ENCODE measurements around the gene FZR1.

The FZR1 gene

DNA sequence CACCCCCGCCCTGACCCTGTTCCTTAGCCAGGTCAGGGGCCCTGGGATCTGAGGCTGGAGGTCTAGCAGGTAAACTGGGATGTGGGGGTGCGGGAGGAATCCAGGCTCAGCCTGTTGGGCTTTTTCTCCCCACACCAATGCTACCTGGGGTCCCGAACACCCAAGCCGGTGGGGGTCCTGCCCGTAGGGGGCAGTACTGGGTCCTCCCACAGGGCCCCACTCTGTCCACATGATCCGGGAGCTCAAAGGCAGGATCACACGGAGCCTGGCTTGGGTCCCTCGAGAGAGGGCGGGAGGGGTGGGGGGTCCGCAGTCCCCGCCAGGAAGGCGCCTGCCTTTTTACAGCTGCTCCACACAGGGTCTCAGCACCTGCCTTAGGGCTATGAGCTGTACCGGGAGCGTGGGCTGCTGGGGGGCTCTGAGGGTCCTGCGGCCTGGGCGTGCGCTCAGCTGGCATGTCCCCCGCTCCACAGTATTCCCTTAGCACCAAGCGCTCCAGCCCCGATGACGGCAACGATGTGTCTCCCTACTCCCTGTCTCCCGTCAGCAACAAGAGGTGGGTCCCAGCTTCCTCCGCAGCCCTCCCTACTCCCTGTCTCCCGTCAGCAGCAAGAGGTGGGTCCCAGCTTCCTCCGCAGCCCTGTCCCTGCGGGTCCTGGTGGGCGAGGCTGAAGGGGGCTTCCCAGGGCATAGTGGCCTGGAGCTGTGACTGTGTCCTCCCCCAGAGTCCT is 20.6 kb downstream of the FZR1 start:
- no peak overlapping the region for H4K12ac ChIP-seq (ENCODE audit: low read depth, low read length)
- H2BK120ac ChIP-seq (ENCODE audit: insufficient read depth, low read length, poor library complexity), result no peak overlapping the region
- no peaks in the 10 kb centered on the region for H3K27me3 ChIP-seq (ENCODE audit: insufficient read depth, low read length)
- no peak overlapping the region for H2AFZ ChIP-seq (ENCODE audit: insufficient read depth, low read length, poor library complexity)
- H3K79me2 ChIP-seq (ENCODE audit: control insufficient read depth, insufficient read depth, low read length, poor library complexity), result peaks cover 5% of the 10 kb centered on the region
- H4K8ac ChIP-seq (ENCODE audit: low read depth, low read length), result no peak overlapping the region
- peak overlapping the region; percentile 16 for H3K18ac ChIP-seq (ENCODE audit: low read length)
- no peak overlapping the region for H3K4me2 ChIP-seq (ENCODE audit: low read length)
- H3K27ac ChIP-seq (ENCODE audit: low read depth, low read length), result no peak overlapping the region
- H4K91ac ChIP-seq (ENCODE audit: low read depth, low read length), result no peak overlapping the region
- no peak overlapping the region for H3K4ac ChIP-seq (ENCODE audit: low read depth, low read length)
- H3K4me1 ChIP-seq (ENCODE audit: control insufficient read depth in 1 of 2, insufficient read depth in 2 of 2, low read length in 2 of 2), result peaks cover 0 to 3% of the 10 kb centered on the region in 2 experiments
- no peak overlapping the region for H2BK12ac ChIP-seq (ENCODE audit: low read length)
- peaks cover 81 to 88% of the 10 kb centered on the region in 2 experiments for H3K36me3 ChIP-seq (ENCODE audit: control insufficient read depth in 1 of 2, insufficient read depth in 2 of 2, low read length in 2 of 2)
- H3K4me3 ChIP-seq (ENCODE audit: low read depth, low read length), result no peak overlapping the region
- no peak overlapping the region for H2AK5ac ChIP-seq (ENCODE audit: low read length)
- H3K79me1 ChIP-seq (ENCODE audit: low read length), result no peaks in the 10 kb centered on the region
- no peaks in the 10 kb centered on the region for H3K9me3 ChIP-seq (ENCODE audit: insufficient read depth, low read depth, low read length)
- no CpG with 5 or more reads among the region's 28 CpGs for WGBS (ENCODE audit: extremely low coverage, insufficient coverage, insufficient read length)
- no peak for DNase-seq
- H3K9ac ChIP-seq (ENCODE audit: low read length), result no peak overlapping the region
- no peak overlapping the region for H2BK5ac ChIP-seq (ENCODE audit: low read depth, low read length, poor library complexity)
- no peak overlapping the region for H3K23ac ChIP-seq (ENCODE audit: low read length)
- no peak overlapping the region for H3K14ac ChIP-seq (ENCODE audit: low read length)

DNA sequence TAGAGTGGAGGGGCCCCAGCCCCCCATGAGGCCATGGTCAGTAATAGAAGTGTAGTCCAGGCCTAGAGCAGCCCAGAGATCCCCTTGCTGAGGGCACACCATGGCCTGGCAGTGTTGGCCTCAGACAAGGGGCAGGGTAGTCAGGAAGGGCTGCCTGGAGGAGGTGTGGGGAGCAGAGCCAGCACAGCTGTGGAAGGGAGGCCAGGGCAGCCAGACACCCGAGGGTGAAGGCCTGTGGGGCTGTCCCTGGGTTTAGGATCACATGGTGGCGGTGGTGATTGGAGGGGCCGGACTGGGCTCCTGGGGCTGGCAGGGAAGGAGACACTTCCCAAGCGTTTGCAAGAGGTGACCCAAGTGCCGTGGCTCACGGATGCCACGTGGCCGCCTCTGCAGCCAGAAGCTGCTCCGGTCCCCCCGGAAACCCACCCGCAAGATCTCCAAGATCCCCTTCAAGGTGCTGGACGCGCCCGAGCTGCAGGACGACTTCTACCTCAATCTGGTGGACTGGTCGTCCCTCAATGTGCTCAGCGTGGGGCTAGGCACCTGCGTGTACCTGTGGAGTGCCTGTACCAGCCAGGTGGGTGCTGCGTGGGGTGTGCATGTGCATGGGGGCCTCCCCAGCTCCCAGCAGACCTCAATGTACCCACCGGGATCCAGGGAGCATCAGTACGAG is 21.3 kb downstream of the FZR1 start:
- no peak overlapping the region for H2BK12ac ChIP-seq (ENCODE audit: low read length)
- no peak overlapping the region for H3K9ac ChIP-seq (ENCODE audit: low read length)
- no peak overlapping the region for H3K23ac ChIP-seq (ENCODE audit: low read length)
- H3K27me3 ChIP-seq (ENCODE audit: insufficient read depth, low read length), result no peaks in the 10 kb centered on the region
- peak overlapping the region; percentile 16 for H3K18ac ChIP-seq (ENCODE audit: low read length)
- H4K91ac ChIP-seq (ENCODE audit: low read depth, low read length), result no peak overlapping the region
- H2AFZ ChIP-seq (ENCODE audit: insufficient read depth, low read length, poor library complexity), result no peak overlapping the region
- no peak overlapping the region for H3K4me2 ChIP-seq (ENCODE audit: low read length)
- H2BK120ac ChIP-seq (ENCODE audit: insufficient read depth, low read length, poor library complexity), result no peak overlapping the region
- no peak overlapping the region for H4K12ac ChIP-seq (ENCODE audit: low read depth, low read length)
- H3K9me3 ChIP-seq (ENCODE audit: insufficient read depth, low read depth, low read length), result no peaks in the 10 kb centered on the region
- H3K79me2 ChIP-seq (ENCODE audit: control insufficient read depth, insufficient read depth, low read length, poor library complexity), result no peaks in the 10 kb centered on the region
- H3K36me3 ChIP-seq (ENCODE audit: control insufficient read depth in 1 of 2, insufficient read depth in 2 of 2, low read length in 2 of 2), result peaks cover 82 to 89% of the 10 kb centered on the region in 2 experiments
- no peak overlapping the region for H2BK5ac ChIP-seq (ENCODE audit: low read depth, low read length, poor library complexity)
- no peak overlapping the region for H2AK5ac ChIP-seq (ENCODE audit: low read length)
- no peak overlapping the region for H3K4me3 ChIP-seq (ENCODE audit: low read depth, low read length)
- H3K4ac ChIP-seq (ENCODE audit: low read depth, low read length), result no peak overlapping the region
- no peaks in the 10 kb centered on the region for H3K4me1 ChIP-seq (ENCODE audit: control insufficient read depth in 1 of 2, insufficient read depth in 2 of 2, low read length in 2 of 2)
- H3K27ac ChIP-seq (ENCODE audit: low read depth, low read length), result no peak overlapping the region
- no CpG with 5 or more reads among the region's 21 CpGs for WGBS (ENCODE audit: extremely low coverage, insufficient coverage, insufficient read length)
- H3K14ac ChIP-seq (ENCODE audit: low read length), result no peak overlapping the region
- DNase-seq, result no peak
- H3K79me1 ChIP-seq (ENCODE audit: low read length), result no peaks in the 10 kb centered on the region
- no peak overlapping the region for H4K8ac ChIP-seq (ENCODE audit: low read depth, low read length)

DNA sequence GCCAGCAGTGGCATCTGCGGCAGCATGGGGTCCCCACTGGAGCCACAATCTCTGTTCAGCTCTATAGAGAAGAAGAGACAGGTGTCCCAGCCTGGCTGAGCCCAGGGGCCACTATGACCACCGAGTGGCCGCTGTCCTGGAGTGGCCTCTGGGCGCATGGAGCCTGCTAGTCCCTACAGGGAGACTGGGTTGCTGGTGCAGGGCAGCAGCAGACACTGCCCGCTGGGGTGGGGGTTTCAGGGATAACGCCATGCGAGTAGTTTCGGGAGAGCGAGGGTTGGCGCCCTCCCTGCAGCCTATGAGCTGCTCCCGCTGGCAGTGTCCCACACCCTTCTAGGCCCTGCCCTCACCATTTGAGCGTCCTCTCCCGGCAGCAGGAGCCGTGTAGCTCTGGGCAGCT is 22.0 kb downstream of the FZR1 start:
- H3K4me3 ChIP-seq (ENCODE audit: low read depth, low read length), result peak overlapping the region; percentile 5
- no peak overlapping the region for H2BK5ac ChIP-seq (ENCODE audit: low read depth, low read length, poor library complexity)
- H3K18ac ChIP-seq (ENCODE audit: low read length), result no peak overlapping the region
- H3K36me3 ChIP-seq (ENCODE audit: control insufficient read depth in 1 of 2, insufficient read depth in 2 of 2, low read length in 2 of 2), result peaks cover 82 to 89% of the 10 kb centered on the region in 2 experiments
- no peak overlapping the region for H2AFZ ChIP-seq (ENCODE audit: insufficient read depth, low read length, poor library complexity)
- WGBS (ENCODE audit: extremely low coverage, insufficient coverage, insufficient read length), result no CpG with 5 or more reads among the region's 14 CpGs
- no peak overlapping the region for H3K4me2 ChIP-seq (ENCODE audit: low read length)
- H3K14ac ChIP-seq (ENCODE audit: low read length), result no peak overlapping the region
- DNase-seq, result no peak
- no peak overlapping the region for H2AK5ac ChIP-seq (ENCODE audit: low read length)
- H3K4ac ChIP-seq (ENCODE audit: low read depth, low read length), result no peak overlapping the region
- H4K12ac ChIP-seq (ENCODE audit: low read depth, low read length), result no peak overlapping the region
- H2BK120ac ChIP-seq (ENCODE audit: insufficient read depth, low read length, poor library complexity), result no peak overlapping the region
- no peak overlapping the region for H3K27ac ChIP-seq (ENCODE audit: low read depth, low read length)
- H3K23ac ChIP-seq (ENCODE audit: low read length), result no peak overlapping the region
- H3K4me1 ChIP-seq (ENCODE audit: control insufficient read depth in 1 of 2, insufficient read depth in 2 of 2, low read length in 2 of 2), result no peaks in the 10 kb centered on the region
- H2BK12ac ChIP-seq (ENCODE audit: low read length), result no peak overlapping the region
- no peak overlapping the region for H3K9ac ChIP-seq (ENCODE audit: low read length)
- no peaks in the 10 kb centered on the region for H3K79me1 ChIP-seq (ENCODE audit: low read length)
- no peak overlapping the region for H4K8ac ChIP-seq (ENCODE audit: low read depth, low read length)
- no peak overlapping the region for H4K91ac ChIP-seq (ENCODE audit: low read depth, low read length)
- H3K27me3 ChIP-seq (ENCODE audit: insufficient read depth, low read length), result no peaks in the 10 kb centered on the region
- no peaks in the 10 kb centered on the region for H3K79me2 ChIP-seq (ENCODE audit: control insufficient read depth, insufficient read depth, low read length, poor library complexity)
- H3K9me3 ChIP-seq (ENCODE audit: insufficient read depth, low read depth, low read length), result no peaks in the 10 kb centered on the region

- H3K4me3 ChIP-seq (ENCODE audit: low read depth, low read length), result peak overlapping the region; percentile 5
- H3K23ac ChIP-seq (ENCODE audit: low read length), result no peak overlapping the region
- no peaks in the 10 kb centered on the region for H3K9me3 ChIP-seq (ENCODE audit: insufficient read depth, low read depth, low read length)
- no peaks in the 10 kb centered on the region for H3K79me2 ChIP-seq (ENCODE audit: control insufficient read depth, insufficient read depth, low read length, poor library complexity)
- H4K12ac ChIP-seq (ENCODE audit: low read depth, low read length), result no peak overlapping the region
- no peak for DNase-seq
- no peak overlapping the region for H2AK5ac ChIP-seq (ENCODE audit: low read length)
- H4K8ac ChIP-seq (ENCODE audit: low read depth, low read length), result no peak overlapping the region
- no peak overlapping the region for H4K91ac ChIP-seq (ENCODE audit: low read depth, low read length)
- no peak overlapping the region for H2BK5ac ChIP-seq (ENCODE audit: low read depth, low read length, poor library complexity)
- H3K14ac ChIP-seq (ENCODE audit: low read length), result no peak overlapping the region
- H3K79me1 ChIP-seq (ENCODE audit: low read length), result no peaks in the 10 kb centered on the region
- no peak overlapping the region for H3K4me2 ChIP-seq (ENCODE audit: low read length)
- peaks cover 82 to 89% of the 10 kb centered on the region in 2 experiments for H3K36me3 ChIP-seq (ENCODE audit: control insufficient read depth in 1 of 2, insufficient read depth in 2 of 2, low read length in 2 of 2)
- no peaks in the 10 kb centered on the region for H3K4me1 ChIP-seq (ENCODE audit: control insufficient read depth in 1 of 2, insufficient read depth in 2 of 2, low read length in 2 of 2)
- no peak overlapping the region for H3K27ac ChIP-seq (ENCODE audit: low read depth, low read length)
- 97% methylated on average over 7 of the region's 20 CpGs for WGBS (ENCODE audit: extremely low coverage, insufficient coverage, insufficient read length)
- H2BK120ac ChIP-seq (ENCODE audit: insufficient read depth, low read length, poor library complexity), result no peak overlapping the region
- no peak overlapping the region for H2BK12ac ChIP-seq (ENCODE audit: low read length)
- no peak overlapping the region for H2AFZ ChIP-seq (ENCODE audit: insufficient read depth, low read length, poor library complexity)
- H3K4ac ChIP-seq (ENCODE audit: low read depth, low read length), result no peak overlapping the region
- H3K18ac ChIP-seq (ENCODE audit: low read length), result no peak overlapping the region
- H3K9ac ChIP-seq (ENCODE audit: low read length), result no peak overlapping the region
- H3K27me3 ChIP-seq (ENCODE audit: insufficient read depth, low read length), result no peaks in the 10 kb centered on the region
Measured at GRCh38 chr19:3528539-3529211, 22.6 kb downstream of the FZR1 start.
